OCI-LY7 (cell line): ENCODE data around the gene INHBB. TPM values are rescaled to one million over a fixed set of nuclear protein-coding genes. Genes with fewer than 3 reads are reported as not detected.

ENCODE experiments used
- BruUV-seq: library from RNA; stranded (reverse); fragments of 400-500 nt; replicated peaks from 2 replicates; lab custom pipeline; 2021; lab: Mats Ljungman, UMichigan
- CTCF ChIA-PET: fragments of 300-600 bp; sonication (Branson Sonifier 250); formaldehyde crosslinking; loops from one replicate; lab custom pipeline; 2022; ENCODE audit warnings: antibody characterized with exemption; ENCODE audit not compliant: unreplicated experiment; lab: Charles Lee
- POLR2A ChIA-PET: fragments of 300-600 bp; sonication (Branson Sonifier 250); formaldehyde crosslinking; loops from one replicate; lab custom pipeline; 2022; ENCODE audit warnings: antibody characterized with exemption; lab: Charles Lee
- DNase-seq: peaks from one replicate; pipeline ENCODE4 v3.0.0-alpha.2; 2015; ENCODE audit warnings: low spot score
- H2AFZ ChIP-seq: fragments of 200-600 bp; sonication (generic), shearing (Covaris generic); 2 replicates; pipeline ENCODE4 v1.6.1; 2014; ENCODE audit warnings: mild to moderate bottlenecking, antibody characterized with exemption, low read length, moderate library complexity
- H3K27ac ChIP-seq: fragments of 200-600 bp; sonication (generic); 2 replicates; pipeline ENCODE4 v1.5.1; 2014; ENCODE audit warnings: mixed run types, low read depth, mild to moderate bottlenecking, moderate library complexity, low read length, inconsistent platforms; ENCODE audit not compliant: poor library complexity, severe bottlenecking
- H3K36me3 ChIP-seq: fragments of 200-600 bp; sonication (generic); 2 replicates; pipeline ENCODE4 v1.6.1; 2014; ENCODE audit warnings: mild to moderate bottlenecking, antibody characterized with exemption, low read length, moderate library complexity, mixed read lengths; ENCODE audit not compliant: insufficient read depth
- H3K4me1 ChIP-seq: fragments of 200-600 bp; sonication (generic); 2 replicates; pipeline ENCODE4 v1.5.1; 2014; ENCODE audit warnings: mild to moderate bottlenecking, low read length; ENCODE audit not compliant: insufficient read depth, poor library complexity, severe bottlenecking
- H3K4me2 ChIP-seq: fragments of 200-600 bp; sonication (generic); 2 replicates; pipeline ENCODE4 v1.6.1; 2014; ENCODE audit warnings: mild to moderate bottlenecking, low read length
- H3K4me3 ChIP-seq: fragments of 200-600 bp; sonication (generic); 2 replicates; pipeline ENCODE4 v1.5.1; 2014; ENCODE audit warnings: mild to moderate bottlenecking, low read depth, low read length; ENCODE audit not compliant: poor library complexity, severe bottlenecking
- H3K79me2 ChIP-seq: fragments of 200-600 bp; sonication (generic); 2 replicates; pipeline ENCODE4 v1.6.1; 2016; ENCODE audit warnings: low read depth, mild to moderate bottlenecking, low read length, moderate library complexity, mixed read lengths; ENCODE audit not compliant: insufficient read depth
- H3K9me2 ChIP-seq: fragments of 200-600 bp; sonication (generic); 2 replicates; pipeline ENCODE4 v1.6.1; 2016; ENCODE audit warnings: mild to moderate bottlenecking, low read length, mixed read lengths; ENCODE audit not compliant: insufficient read depth
- H3K9me3 ChIP-seq: fragments of 200-600 bp; sonication (generic); 2 replicates; pipeline ENCODE4 v1.6.1; 2014; ENCODE audit warnings: mild to moderate bottlenecking, mixed run types, low read length, mixed read lengths
- H4K20me1 ChIP-seq: fragments of 200-600 bp; sonication (generic); 2 replicates; pipeline ENCODE4 v1.6.1; 2014; ENCODE audit warnings: mild to moderate bottlenecking, antibody characterized with exemption, low read length, moderate library complexity, mixed read lengths; ENCODE audit not compliant: insufficient read depth
- CTCF ChIP-seq: fragments of 200-600 bp; sonication (generic); conservative IDR thresholded peaks from 2 replicates; pipeline ENCODE4 v1.5.1; 2014; ENCODE audit warnings: mild to moderate bottlenecking, antibody characterized with exemption, low read length, moderate library complexity, mixed read lengths
- EZH2phosphoT487 ChIP-seq: fragments of 200-600 bp; sonication (generic); IDR thresholded peaks from 2 replicates; pipeline ENCODE4 v1.6.1; 2018; ENCODE audit warnings: low read depth, borderline replicate concordance, mild to moderate bottlenecking, mixed run types, antibody characterized with exemption, low read length, moderate library complexity, mixed read lengths
- intact Hi-C: fragments of 100-400 bp; cut with micrococcal nuclease; formaldehyde crosslinking; loops from one replicate; pipeline ENCODE4 v1.10.0; 2022; ENCODE audit not compliant: unreplicated experiment
- total RNA-seq, 2 experiments: library from RNA; depleted of rRNA in 1 of 2; stranded (reverse); fragments of >200 nt in 1 of 2; shearing (Covaris generic) in 1 of 2; gene quantifications; 2 replicates each; pipeline ENCODE4 v1.2.3, GENCODE V29; 2014 to 2022

INHBB gene
- total RNA-seq, 2 experiments from 2014 or later: not detected

- H3K4me3 ChIP-seq: no peak overlapping the region
- H3K4me2 ChIP-seq: no peak overlapping the region
- BruUV-seq: no TSS peak
- DNase-seq: no peak
- H3K36me3 ChIP-seq: no peaks in the 10 kb centered on the region
- H3K79me2 ChIP-seq: no peaks in the 10 kb centered on the region
- peaks cover 30% of the 10 kb centered on the region for H3K4me1 ChIP-seq
- H3K27ac ChIP-seq: no peak overlapping the region
- ChIA-PET CTCF (interaction anchor here (0.8 to 1.2 kb wide), 3 partner anchors 65 to 138 kb away, joined by 3 to 5 read pairs (median 3); no protein-coding TSS in a partner anchor), POLR2A (interaction anchor here (0.7 to 1.6 kb wide), 5 partner anchors 67 to 217 kb away, joined by 3 to 6 read pairs (median 3); no protein-coding TSS in a partner anchor)
- TF ChIP-seq CTCF (no peak), EZH2phosphoT487 (no peak)
- no peak overlapping the region for H2AFZ ChIP-seq
- no peaks in the 10 kb centered on the region for H4K20me1 ChIP-seq
- intact Hi-C loops: loop anchor here (2.0 to 5.0 kb wide), 3 partner anchors 57 to 610 kb away; partner anchors contain the start of gene EPB41L5
- no peaks in the 10 kb centered on the region for H3K9me3 ChIP-seq
- H3K9me2 ChIP-seq: no peaks in the 10 kb centered on the region
Measured at GRCh38 chr2:120312076-120312475, 33.9 kb upstream of the INHBB start.

DNA sequence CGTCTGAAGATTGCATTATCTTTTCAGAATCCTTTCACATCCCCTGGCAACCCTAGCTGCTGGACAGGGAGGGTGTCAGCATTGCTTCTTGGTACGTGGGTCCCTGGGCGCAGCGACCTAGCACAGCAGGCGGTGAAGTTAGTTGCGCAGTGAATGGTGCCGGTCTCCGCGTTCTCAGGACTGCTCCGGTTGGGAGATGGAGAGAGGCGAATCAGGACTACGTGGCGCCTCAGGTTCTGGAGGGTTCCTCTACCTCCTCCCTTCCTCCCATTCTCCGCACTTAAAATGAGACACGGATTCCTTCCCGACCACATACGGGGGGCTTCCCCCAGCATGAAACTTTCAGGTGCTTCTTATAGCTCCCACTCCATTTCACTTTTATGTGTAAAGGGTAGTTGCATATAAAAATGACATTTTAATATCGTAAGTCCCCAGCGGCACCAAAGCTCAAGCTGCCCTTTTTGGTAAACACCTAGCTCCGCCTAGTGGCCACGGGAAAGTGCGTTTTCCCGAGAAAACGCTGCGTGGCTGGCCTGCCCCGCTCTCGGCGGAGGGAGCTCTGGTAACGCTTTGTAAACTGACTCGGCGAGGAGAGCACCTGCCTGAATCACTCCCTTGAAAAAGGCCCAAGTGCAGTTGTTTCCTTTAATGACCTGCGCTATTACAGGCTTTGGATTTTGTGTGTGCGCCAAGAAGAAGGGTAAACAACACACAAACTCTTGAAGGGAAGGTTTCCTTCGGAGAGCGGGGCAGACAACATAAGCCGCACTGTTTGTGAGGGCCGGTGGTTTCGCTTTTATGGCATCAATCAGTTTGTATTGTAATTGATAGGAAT is 32.9 kb upstream of the INHBB start:
- TF ChIP-seq EZH2phosphoT487 (no peak), CTCF (peak; percentile 92)
- CTCF ChIA-PET: interaction anchor here (0.6 to 0.9 kb wide), 2 partner anchors 11 to 269 kb away, joined by 3 read pairs; no protein-coding TSS in a partner anchor

More for the DNA sequence above, 32.9 kb upstream of the INHBB start:
- no peaks in the 10 kb centered on the region for H3K9me3 ChIP-seq
- intact Hi-C loops: loop anchor here (1.0 to 5.0 kb wide), 7 partner anchors 58 to 611 kb away; partner anchors contain the start of gene EPB41L5
- no peak overlapping the region for H3K4me3 ChIP-seq
- no peaks in the 10 kb centered on the region for H3K9me2 ChIP-seq
- peak; percentile 77 for DNase-seq
- no peaks in the 10 kb centered on the region for H3K36me3 ChIP-seq
- BruUV-seq: no TSS peak
- H3K4me1 ChIP-seq: peaks cover 26% of the 10 kb centered on the region
- POLR2A ChIA-PET: interaction anchor here (0.7 to 1.6 kb wide), 6 partner anchors 13 to 137 kb away, joined by 3 to 6 read pairs (median 3); partner anchors contain the start of gene TMEM185B
- H3K27ac ChIP-seq: no peak overlapping the region
- no peak overlapping the region; the same call in 1 of the 2 replicates for H2AFZ ChIP-seq
- no peaks in the 10 kb centered on the region for H3K79me2 ChIP-seq
- H4K20me1 ChIP-seq: no peaks in the 10 kb centered on the region
- peak overlapping the region; percentile 53 for H3K4me2 ChIP-seq
